Transverse colon (tissue), 4 donors: Measurements from ENCODE around the gene RILPL2. TPM values are rescaled to one million over a fixed set of nuclear protein-coding genes. Genes with fewer than 3 reads are reported as not detected.

Source experiments
- DNase-seq: peaks from one replicate; pipeline ENCODE4 v3.0.0-alpha.2; 2019
- H3K27ac ChIP-seq, 4 donors: fragments of 200-600 bp; sonication (generic); 2 replicates each; pipeline ENCODE4 v1.5.1; 2016 to 2018; ENCODE audit warnings: inconsistent platforms in 4 of 4
- H3K27me3 ChIP-seq: fragments of 200-600 bp; sonication (generic); 2 replicates; pipeline ENCODE4 v1.5.1; 2017; ENCODE audit warnings: inconsistent platforms
- H3K36me3 ChIP-seq, 4 donors: fragments of 200-600 bp; sonication (generic); 2 replicates each; pipeline ENCODE4 v1.5.1; 2017 to 2019; ENCODE audit warnings: inconsistent platforms in 4 of 4
- H3K4me1 ChIP-seq, 4 donors: fragments of 200-600 bp; sonication (generic); 2 replicates each; pipeline ENCODE4 v1.5.1; 2017 to 2020; ENCODE audit warnings: inconsistent platforms in 4 of 4
- H3K4me3 ChIP-seq, 4 donors: fragments of 200-600 bp; sonication (generic); 1 replicate in 1 of 4; 2 replicates in 3 of 4; pipeline versions ENCODE4 v1.5.1 to v1.6.1; 2017 to 2019; ENCODE audit warnings: inconsistent platforms in 4 of 4
- H3K9me3 ChIP-seq, 2 donors: fragments of 200-600 bp; sonication (generic); 2 replicates each; pipeline ENCODE4 v1.5.1; 2017 to 2019; ENCODE audit warnings: inconsistent platforms in 2 of 2
- CTCF ChIP-seq, 5 experiments: fragments of 200-600 bp in 3 of 5; fragments of 450-650 bp in 2 of 5; sonication (generic) in 3 of 5; IDR thresholded peaks; 1 replicate in 2 of 5; 2 replicates in 3 of 5; pipeline ENCODE4 v1.5.1; 2016 to 2017; ENCODE audit warnings: antibody characterized with exemption in 5 of 5, inconsistent platforms in 3 of 5, mild to moderate bottlenecking in 2 of 5, moderate library complexity in 1 of 5
- EP300 ChIP-seq: sonication (generic); formaldehyde crosslinking; IDR thresholded peaks from one replicate; pipeline ENCODE4 v1.6.1; 2017; ENCODE audit warnings: antibody characterized with exemption, low read depth
- POLR2A ChIP-seq: fragments of 450-650 bp; IDR thresholded peaks from one replicate; pipeline ENCODE4 v1.6.1; 2016; ENCODE audit warnings: antibody characterized with exemption, mild to moderate bottlenecking, moderate library complexity
- POLR2AphosphoS5 ChIP-seq, 3 donors: sonication (generic); formaldehyde crosslinking; IDR thresholded peaks; one replicate each; pipeline ENCODE4 v1.6.1; 2016; ENCODE audit warnings: antibody characterized with exemption in 3 of 3
- WGBS, 2 donors: methylation state at CpG; one replicate each; pipeline ENCODE4 v1.1.5; 2018; ENCODE audit warnings: low coverage in 1 of 2; 5-methylcytosine and 5-hydroxymethylcytosine counted together
- in situ Hi-C, 4 donors: fragments of 200-750 bp; cut with MboI; loops; one replicate each; pipeline versions ENCODE4 v1.15.0 to v1.15.1; 2017; ENCODE audit warnings: low sequenced_read_pairs in 3 of 4, low pct_ligation_motif_present in 1 of 4, low pct_unique_long_range_greater_than_20kb in 1 of 4
- intact Hi-C: fragments of 100-400 bp; cut with DNase I; formaldehyde crosslinking; loops from one replicate; pipeline ENCODE4 v1.15.1; 2023; ENCODE audit warnings: low total_unique reads
- total RNA-seq, 4 donors: library from RNA; depleted of rRNA; stranded (reverse); fragments of >200 nt; gene quantifications; one replicate each; pipeline ENCODE4 v1.1.0, GENCODE V29; 2016

Gene RILPL2
- total RNA-seq, 4 donors from 2014 or later, result 0.60 to 2.7 (median 1.4) TPM

- no peak for DNase-seq
- intact Hi-C loops, result no loop called here
- Histone ChIP-seq H3K36me3 (no peaks in the 10 kb centered on the region), H3K9me3 (no peaks in the 10 kb centered on the region), H3K4me3 (no peak overlapping the region), H3K27ac (peak overlapping the region; percentile 2 to 29 (median 16)), H3K27me3 (no peaks in the 10 kb centered on the region), H3K4me1 (no peaks in the 10 kb centered on the region)
- in situ Hi-C loops, result no loop called here
- 37 to 76% methylated on average over 4 to 14 of the region's 14 CpGs for WGBS, 2 donors
- no peak for TF ChIP-seq POLR2AphosphoS5 (IDR thresholded peaks at IDR 0.05)
- TF ChIP-seq POLR2A, result no peak
- no peak for TF ChIP-seq CTCF (IDR thresholded peaks at IDR 0.05)
- no peak for TF ChIP-seq EP300
Measured at GRCh38 chr12:123479442-123480180, 43.1 kb upstream of the RILPL2 start.

- in situ Hi-C loops, result no loop called here
Measured at GRCh38 chr12:123478762-123479161, 42.3 kb upstream of the RILPL2 start.

GRCh38 chr12:123478069-123478468 is 41.6 kb upstream of the RILPL2 start:
- H3K36me3 ChIP-seq, result no peaks in the 10 kb centered on the region
- no peak overlapping the region for H3K4me3 ChIP-seq
- H3K27me3 ChIP-seq, result no peaks in the 10 kb centered on the region
- no peaks in the 10 kb centered on the region for H3K9me3 ChIP-seq
- intact Hi-C loops, result no loop called here
- no peak for TF ChIP-seq POLR2A
- no peak for TF ChIP-seq EP300
- no peak for TF ChIP-seq POLR2AphosphoS5 (IDR thresholded peaks at IDR 0.05)
- TF ChIP-seq CTCF (IDR thresholded peaks at IDR 0.05), result no peak
- H3K4me1 ChIP-seq, result no peaks in the 10 kb centered on the region
- in situ Hi-C loops, result no loop called here
- DNase-seq, result no peak
- H3K27ac ChIP-seq, result no peak overlapping the region
- 91% methylated on average over 11 of the region's 11 CpGs; no CpG with 5 or more reads in 1 of the 2 donors for WGBS, 2 donors

More at GRCh38 chr12:123478762-123479161, 42.3 kb upstream of the RILPL2 start:
- TF ChIP-seq POLR2AphosphoS5 (IDR thresholded peaks at IDR 0.05) (no peak), POLR2A (no peak), CTCF (IDR thresholded peaks at IDR 0.05) (no peak), EP300 (no peak)
- Histone ChIP-seq H3K27me3 (no peaks in the 10 kb centered on the region), H3K9me3 (no peaks in the 10 kb centered on the region), H3K4me1 (no peaks in the 10 kb centered on the region), H3K4me3 (no peak overlapping the region), H3K36me3 (no peaks in the 10 kb centered on the region), H3K27ac (peak overlapping the region in 2 of 4 donors; percentile 2 to 29)
- 87 to 92% methylated on average over 9 to 10 of the region's 10 CpGs for WGBS, 2 donors
- DNase-seq, result no peak
- intact Hi-C loops, result no loop called here

GRCh38 chr12:123475246-123475703 is 38.8 kb upstream of the RILPL2 start:
- no peak for DNase-seq
- Histone ChIP-seq H3K4me1 (no peaks in the 10 kb centered on the region), H3K27me3 (no peaks in the 10 kb centered on the region), H3K9me3 (no peaks in the 10 kb centered on the region), H3K36me3 (no peaks in the 10 kb centered on the region), H3K27ac (no peak overlapping the region), H3K4me3 (no peak overlapping the region)
- no peak for TF ChIP-seq POLR2AphosphoS5 (IDR thresholded peaks at IDR 0.05)
- 70 to 84% methylated on average over 2 to 15 of the region's 15 CpGs for WGBS, 2 donors
- intact Hi-C loops, result no loop called here
- in situ Hi-C loops, result no loop called here
